NCI-H774 (cell line): ENCODE data around the gene SYNJ2.

ENCODE experiments used
- DNase-seq: peaks from one replicate; lab custom pipeline; 2025; lab: John Stamatoyannopoulos, UW

The SYNJ2 gene

GRCh38 chr6:157980288-157981131 is 1.2 kb upstream of the SYNJ2 start:
- DNase-seq, result no peak

DNA sequence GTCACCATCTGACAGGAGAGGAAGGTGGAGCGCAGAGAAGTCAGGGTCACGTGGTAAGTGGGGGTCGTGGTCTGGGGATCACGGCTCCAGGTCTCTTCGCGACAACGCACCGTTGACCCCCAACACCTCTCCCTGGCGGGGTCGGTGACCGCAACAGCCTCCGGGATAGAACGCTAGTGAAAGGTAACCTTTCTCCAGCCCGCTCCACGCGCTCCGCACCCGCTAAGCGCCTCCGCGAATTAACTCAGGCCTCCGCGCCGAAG is 600 bp upstream of the SYNJ2 start:
- no peak for DNase-seq

GRCh38 chr6:157982102-157982562 is 469 bp downstream of the SYNJ2 start:
- peak; percentile 46 for DNase-seq

GRCh38 chr6:157982563-157983405 is 1.1 kb downstream of the SYNJ2 start:
- DNase-seq, result no peak

DNA sequence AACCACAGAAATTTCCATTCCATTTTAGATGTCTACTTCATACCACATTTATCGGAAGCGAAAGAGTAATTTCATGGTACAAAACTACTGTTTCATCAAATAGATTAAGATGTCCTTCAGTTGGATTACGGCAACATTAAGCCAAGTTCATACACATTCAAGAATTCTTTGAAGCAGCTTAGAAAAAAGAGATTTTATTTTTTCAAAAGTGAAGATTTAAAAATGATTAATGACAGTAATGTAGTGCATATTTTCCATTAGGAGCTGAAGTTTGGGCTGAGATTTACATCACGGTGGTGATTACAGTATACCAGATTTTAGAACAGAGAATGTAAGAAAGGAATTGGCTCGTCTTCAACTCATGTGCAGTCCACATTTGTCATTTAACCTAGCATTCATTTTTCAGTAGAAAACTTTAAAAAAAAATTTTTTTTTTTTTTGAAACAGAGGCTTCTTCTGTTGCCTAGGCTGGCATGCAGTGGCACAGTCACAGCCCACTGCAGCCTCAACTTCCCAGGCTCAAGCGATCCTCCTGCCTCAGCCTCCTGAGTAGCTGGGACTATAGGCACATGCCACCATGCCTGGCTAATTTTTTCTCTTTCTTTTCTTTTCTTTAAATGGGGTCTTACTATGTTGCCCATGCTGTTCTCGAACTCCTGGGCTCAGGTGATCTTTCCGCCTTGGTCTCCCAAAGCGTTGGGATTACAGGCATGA is 1.9 kb downstream of the SYNJ2 start:
- DNase-seq, result no peak

DNA sequence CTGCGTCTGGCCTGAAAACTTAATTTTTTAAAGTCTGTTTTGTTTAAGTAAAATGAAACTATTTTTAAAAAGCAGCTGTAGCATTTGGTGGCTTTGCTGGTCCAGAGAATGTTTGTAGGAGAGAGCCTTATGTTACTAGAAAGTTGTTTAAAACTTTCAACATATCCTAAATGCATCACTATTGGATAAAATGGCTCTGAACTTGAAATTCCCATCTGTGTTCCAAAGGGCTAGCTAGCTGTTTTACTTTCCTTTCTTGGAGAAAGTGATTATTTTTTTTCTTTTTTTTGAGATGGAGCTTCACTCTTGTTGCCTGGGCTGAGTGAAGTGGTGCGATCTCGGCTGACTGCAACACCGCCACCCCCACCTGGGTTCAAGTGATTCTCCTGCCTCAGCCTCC is 2.5 kb downstream of the SYNJ2 start:
- no peak for DNase-seq

DNA sequence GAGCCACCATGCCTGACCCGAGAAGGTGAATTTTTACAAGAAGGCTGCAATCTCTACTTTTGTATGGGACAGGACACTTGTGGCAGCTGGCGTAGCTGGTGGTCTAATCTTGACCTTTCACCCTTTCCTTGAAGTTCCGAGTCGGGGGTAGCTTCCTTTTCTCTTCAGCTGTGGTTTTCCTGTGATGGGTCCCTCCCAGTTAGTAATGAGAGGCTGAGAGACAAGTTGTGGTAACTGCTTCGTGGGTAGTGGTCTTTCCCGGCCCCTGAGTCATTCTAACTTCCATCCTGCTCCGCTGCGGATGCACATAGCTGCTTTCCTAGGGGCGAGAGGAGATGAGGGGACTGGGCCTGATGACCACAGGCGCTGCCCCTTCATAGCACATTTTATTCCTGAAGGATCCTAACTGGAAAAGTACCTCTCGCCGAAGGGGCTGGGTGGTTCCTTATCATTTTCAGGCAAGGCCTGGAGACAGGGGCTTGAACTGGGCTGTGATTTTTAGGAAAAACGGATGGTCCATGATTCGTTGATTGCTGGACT is 3.1 kb downstream of the SYNJ2 start:
- no peak for DNase-seq

GRCh38 chr6:157985378-157986155 is 3.9 kb downstream of the SYNJ2 start:
- DNase-seq, result peak; percentile 54

- DNase-seq, result no peak
These were observed 6.4 kb downstream of the SYNJ2 start for GRCh38 chr6:157987788-157988699.

- DNase-seq, result no peak
These were observed 7.0 kb downstream of the SYNJ2 start for GRCh38 chr6:157988700-157989063.

- DNase-seq, result peak; percentile 49
These were observed 8.1 kb downstream of the SYNJ2 start for GRCh38 chr6:157989541-157990289.

DNA sequence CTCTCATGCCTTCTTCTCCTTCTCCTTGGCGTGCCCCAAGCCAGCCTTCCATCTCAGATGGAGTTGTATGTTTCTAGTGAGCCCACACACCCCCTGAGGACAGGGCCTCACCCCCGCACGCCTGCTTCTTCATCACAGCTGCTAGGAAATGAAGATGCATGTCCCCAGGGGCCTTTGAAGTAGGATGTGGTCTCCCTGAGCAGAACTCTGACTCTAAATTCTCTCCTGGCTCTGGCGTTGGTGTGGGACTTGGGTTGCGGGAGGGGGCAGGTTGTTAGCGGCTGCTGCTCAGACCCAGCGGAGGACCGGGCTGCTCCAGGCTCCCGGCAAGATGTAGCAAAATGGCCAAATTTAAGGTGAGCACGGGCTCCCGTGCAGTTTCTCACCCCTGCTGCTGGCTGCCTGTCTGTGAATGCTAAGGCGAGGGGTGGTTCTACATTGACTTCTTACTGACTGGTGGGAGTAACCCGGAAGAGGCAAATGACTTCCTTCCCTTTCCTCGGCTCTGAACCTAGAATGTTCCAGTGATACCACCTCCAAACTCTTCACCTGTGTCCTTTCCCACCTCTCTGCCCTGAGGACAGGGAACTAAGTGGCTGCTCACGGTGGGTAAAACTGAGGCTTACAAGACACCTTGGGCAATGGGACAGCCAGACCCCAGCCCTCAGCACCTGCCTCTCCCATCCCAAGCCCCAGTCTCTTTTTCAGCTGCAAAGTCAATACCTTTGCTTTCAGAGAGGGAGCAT is 8.8 kb downstream of the SYNJ2 start:
- no peak for DNase-seq

DNA sequence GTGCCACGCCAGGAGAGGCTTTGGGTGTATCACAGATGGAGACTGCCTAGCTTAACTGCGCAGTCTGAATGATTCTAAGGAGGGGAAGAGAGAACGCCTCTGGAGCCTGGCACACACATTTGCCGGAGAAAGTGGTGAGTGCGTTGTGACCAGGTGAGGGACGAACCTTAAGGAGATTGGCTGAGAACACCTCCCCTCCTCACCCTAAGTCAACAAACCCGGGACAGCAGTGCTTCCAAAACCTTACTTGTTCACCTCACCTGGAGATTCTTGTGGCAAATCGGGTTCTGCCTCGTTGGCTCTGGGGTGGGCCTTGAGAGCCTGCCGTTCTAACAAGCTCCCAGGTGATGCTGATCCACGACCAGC is 9.4 kb downstream of the SYNJ2 start:
- DNase-seq, result no peak

DNA sequence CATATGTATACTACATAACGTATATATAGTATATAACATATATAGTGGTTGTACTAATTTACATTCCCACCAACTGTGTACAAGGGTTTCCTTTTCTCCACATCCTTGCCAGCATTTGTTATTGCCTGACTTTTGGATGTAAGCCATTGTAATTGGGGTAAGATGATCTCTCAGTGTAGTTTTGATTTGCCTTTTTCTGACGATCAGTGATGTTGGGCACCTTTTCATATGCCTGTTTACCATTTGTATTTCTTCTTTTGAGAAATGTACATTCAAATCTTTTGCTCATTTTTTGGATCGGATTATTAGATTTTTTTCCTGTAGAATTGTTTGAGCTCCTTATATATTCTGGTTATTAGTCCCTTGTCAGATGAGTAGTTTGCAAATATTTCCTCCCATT is 11.4 kb downstream of the SYNJ2 start:
- DNase-seq, result no peak

- no peak for DNase-seq
These were observed 12.6 kb downstream of the SYNJ2 start for GRCh38 chr6:157994125-157994795.

DNA sequence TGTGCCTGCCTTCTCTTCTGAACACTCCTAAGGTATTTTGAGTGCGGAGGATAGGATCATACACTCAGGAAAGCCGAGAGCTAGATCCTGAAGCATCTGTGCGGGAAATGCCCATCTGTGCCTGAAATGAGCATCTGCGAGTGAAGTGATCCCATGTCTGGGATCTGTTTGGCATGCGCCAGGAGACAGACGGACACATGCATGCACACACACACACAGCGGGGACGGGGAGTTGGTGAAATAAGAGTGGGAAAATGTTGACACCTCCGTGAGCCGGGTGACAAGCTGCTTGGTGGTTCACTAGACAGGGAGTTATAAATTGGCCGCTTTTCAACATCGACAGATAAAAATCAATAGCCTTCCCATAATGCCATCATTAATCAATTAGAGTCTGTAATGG is 13.8 kb downstream of the SYNJ2 start:
- DNase-seq, result no peak

- DNase-seq, result no peak
These were observed 14.6 kb downstream of the SYNJ2 start for GRCh38 chr6:157996201-157996712.

DNA sequence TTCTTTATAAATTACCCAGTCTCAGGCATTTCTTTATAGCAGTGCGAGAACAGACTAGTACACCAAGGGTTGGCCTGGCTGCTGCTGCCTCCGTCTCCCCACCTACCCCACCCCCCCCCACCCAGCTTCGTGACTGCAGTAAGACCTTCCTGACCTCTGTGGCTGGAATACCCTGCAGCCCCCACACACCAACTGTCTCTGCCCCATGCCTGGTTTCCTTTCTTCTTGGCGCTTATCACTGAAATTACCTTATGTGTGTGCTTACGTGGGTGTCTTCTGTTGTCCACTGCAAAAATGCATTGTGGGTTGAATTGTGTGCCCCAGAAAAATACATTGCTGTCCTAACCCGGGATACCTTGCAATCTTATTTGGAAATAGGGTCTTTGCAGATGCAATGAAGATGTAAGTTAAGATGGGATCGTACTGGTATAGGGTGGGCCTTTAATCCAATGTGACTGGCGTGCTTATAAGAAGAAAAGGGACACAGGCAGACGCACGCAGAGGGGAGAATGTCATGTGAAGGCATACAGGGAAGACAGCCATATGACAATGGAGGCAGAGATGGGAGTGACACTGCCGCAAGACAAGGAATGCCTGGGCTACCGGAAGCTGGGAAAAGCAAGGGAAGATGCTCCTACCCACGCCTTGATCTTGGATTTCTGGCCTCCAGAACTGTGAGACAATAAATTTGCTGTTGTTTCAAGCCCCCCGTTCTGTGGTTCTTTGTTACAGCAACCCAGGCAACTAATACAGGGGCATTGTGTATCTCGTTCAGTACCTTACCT is 15.4 kb downstream of the SYNJ2 start:
- DNase-seq, result no peak
